ENCODE measurements around the gene UPP1.

- no peak for TF ChIP-seq CTCF (IDR thresholded peaks at IDR 0.05)
- TF ChIP-seq EZH2 (IDR thresholded peaks at IDR 0.05; ENCODE audit: borderline replicate concordance, insufficient read depth, low read depth, low read length, poor library complexity, severe bottlenecking), result no peak
Measured at GRCh38 chr7:48113275-48113674, 24.2 kb downstream of the UPP1 start.

Measured in B cell (primary cell).